ENCODE data around the gene LEMD2. TPM values are rescaled to one million over a fixed set of nuclear protein-coding genes. Genes with fewer than 3 reads are reported as not detected.

Gene LEMD2
- total RNA-seq, 1 experiment from 2014 or later: 75.8 TPM

DNA sequence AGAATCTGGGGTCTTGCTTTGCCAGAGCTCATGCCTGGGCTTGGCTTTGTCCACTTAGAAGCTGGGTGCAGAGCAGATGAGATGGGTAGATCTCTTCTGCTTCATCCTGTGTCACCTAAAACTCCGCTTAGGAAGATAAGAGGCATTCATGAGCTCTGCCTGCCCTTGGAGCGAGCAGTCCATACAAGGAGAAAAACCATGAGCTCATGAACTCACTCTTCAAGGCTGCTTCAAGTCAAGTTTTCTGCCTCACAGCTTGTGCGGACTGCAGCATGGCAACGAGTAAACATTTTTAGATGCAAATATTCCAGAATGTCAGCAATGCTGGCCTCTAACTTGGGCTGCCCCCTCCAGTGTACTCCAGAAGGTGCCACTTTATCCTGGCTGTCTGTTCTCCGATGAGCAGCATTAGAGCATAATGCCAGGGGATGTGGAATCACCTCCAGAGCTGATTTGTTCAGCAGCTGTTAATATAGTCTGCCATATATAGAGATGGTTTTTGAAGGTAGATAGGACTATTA is 66.8 kb downstream of the LEMD2 start:
- POLR2A ChIA-PET (ENCODE audit: low non-redundant PET): no interaction called here
- BruUV-seq (replicated peaks): no TSS peak
- no peaks in the 10 kb centered on the region for H3K27me3 ChIP-seq (replicated peaks; ENCODE audit: insufficient read depth, low read depth, low read length, poor library complexity)

DNA sequence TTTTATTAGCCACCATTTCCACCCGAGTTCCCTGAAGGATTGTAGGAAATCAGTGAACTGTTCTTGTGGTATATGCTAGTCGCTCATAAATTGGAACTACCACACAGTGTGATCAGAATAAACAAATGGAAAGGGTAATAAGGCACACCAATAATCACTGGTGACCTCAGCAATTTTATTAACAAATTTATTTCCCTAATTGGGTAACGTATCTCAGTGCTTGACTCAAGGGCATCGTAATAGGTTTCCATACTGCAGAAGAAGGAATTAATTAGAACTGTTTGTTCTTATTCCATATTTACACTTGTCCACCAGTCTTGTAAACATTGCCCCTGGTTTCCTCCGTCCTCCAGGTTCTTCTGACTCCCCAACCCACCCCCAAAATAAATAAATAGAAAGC is 67.4 kb downstream of the LEMD2 start:
- DNase-seq (ENCODE audit: low spot score): no peak
- ChIA-PET POLR2A (ENCODE audit: low non-redundant PET) (no interaction called here), CTCF (no interaction called here)
- intact Hi-C loops (cut with micrococcal nuclease; ENCODE audit: unreplicated experiment): no loop called here
- Histone ChIP-seq H3K9me3 (ENCODE audit: low read depth, low read length, poor library complexity, severe bottlenecking) (no peaks in the 10 kb centered on the region), H3K4me3 (ENCODE audit: low read depth, low read length, poor library complexity, severe bottlenecking) (no peak overlapping the region), H3K4me1 (ENCODE audit: insufficient read depth, low read length, poor library complexity, severe bottlenecking) (no peaks in the 10 kb centered on the region), H3K27me3 (replicated peaks; ENCODE audit: insufficient read depth, low read depth, low read length, poor library complexity) (no peaks in the 10 kb centered on the region), H3K36me3 (ENCODE audit: insufficient read depth, low read length, poor library complexity, severe bottlenecking) (no peaks in the 10 kb centered on the region), H3K27ac (ENCODE audit: low read depth, low read length, poor library complexity, severe bottlenecking) (no peak overlapping the region)
- BruUV-seq (replicated peaks): no TSS peak
- TF ChIP-seq, protein P1, sequence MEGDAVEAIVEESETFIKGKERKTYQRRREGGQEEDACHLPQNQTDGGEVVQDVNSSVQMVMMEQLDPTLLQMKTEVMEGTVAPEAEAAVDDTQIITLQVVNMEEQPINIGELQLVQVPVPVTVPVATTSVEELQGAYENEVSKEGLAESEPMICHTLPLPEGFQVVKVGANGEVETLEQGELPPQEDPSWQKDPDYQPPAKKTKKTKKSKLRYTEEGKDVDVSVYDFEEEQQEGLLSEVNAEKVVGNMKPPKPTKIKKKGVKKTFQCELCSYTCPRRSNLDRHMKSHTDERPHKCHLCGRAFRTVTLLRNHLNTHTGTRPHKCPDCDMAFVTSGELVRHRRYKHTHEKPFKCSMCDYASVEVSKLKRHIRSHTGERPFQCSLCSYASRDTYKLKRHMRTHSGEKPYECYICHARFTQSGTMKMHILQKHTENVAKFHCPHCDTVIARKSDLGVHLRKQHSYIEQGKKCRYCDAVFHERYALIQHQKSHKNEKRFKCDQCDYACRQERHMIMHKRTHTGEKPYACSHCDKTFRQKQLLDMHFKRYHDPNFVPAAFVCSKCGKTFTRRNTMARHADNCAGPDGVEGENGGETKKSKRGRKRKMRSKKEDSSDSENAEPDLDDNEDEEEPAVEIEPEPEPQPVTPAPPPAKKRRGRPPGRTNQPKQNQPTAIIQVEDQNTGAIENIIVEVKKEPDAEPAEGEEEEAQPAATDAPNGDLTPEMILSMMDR (conservative IDR thresholded peaks at IDR 0.05; ENCODE audit: low read depth, low read length): no peak
- no peak for TF ChIP-seq EZH2 (IDR thresholded peaks at IDR 0.05; ENCODE audit: borderline replicate concordance, low read depth, low read length, poor library complexity, severe bottlenecking)

More for the DNA sequence above, 66.8 kb downstream of the LEMD2 start:
- H3K4me1 ChIP-seq (ENCODE audit: insufficient read depth, low read length, poor library complexity, severe bottlenecking): no peaks in the 10 kb centered on the region
- no peak overlapping the region for H3K27ac ChIP-seq (ENCODE audit: low read depth, low read length, poor library complexity, severe bottlenecking)
- TF ChIP-seq, protein P1 (conservative IDR thresholded peaks at IDR 0.05; ENCODE audit: low read depth, low read length): no peak
- TF ChIP-seq EZH2 (IDR thresholded peaks at IDR 0.05; ENCODE audit: borderline replicate concordance, low read depth, low read length, poor library complexity, severe bottlenecking): no peak
- H3K36me3 ChIP-seq (ENCODE audit: insufficient read depth, low read length, poor library complexity, severe bottlenecking): no peaks in the 10 kb centered on the region
- CTCF ChIA-PET: no interaction called here
- intact Hi-C loops (cut with micrococcal nuclease; ENCODE audit: unreplicated experiment): no loop called here
- DNase-seq (ENCODE audit: low spot score): no peak
- no peak overlapping the region for H3K4me3 ChIP-seq (ENCODE audit: low read depth, low read length, poor library complexity, severe bottlenecking)
- no peaks in the 10 kb centered on the region for H3K9me3 ChIP-seq (ENCODE audit: low read depth, low read length, poor library complexity, severe bottlenecking)

Other genes starting within 250 kb of the LEMD2 start
- gene BAK1, start 208.9 kb downstream of the LEMD2 start, total RNA-seq (2021): 26.4 and 27.1 TPM in 2 replicates
- 27.8 and 27.9 TPM in 2 replicates for gene ITPR3, start 167.8 kb downstream of the LEMD2 start, total RNA-seq (2021)
- 122 and 124 TPM in 2 replicates for gene UQCC2, start 77.4 kb downstream of the LEMD2 start, total RNA-seq (2021)
- gene IP6K3, start 42.2 kb downstream of the LEMD2 start, total RNA-seq (2021): not detected in 2 replicates
- gene MLN, start 14.9 kb upstream of the LEMD2 start, total RNA-seq (2021): not detected in 2 replicates